GM19025 (cell line): Measurements from ENCODE around the gene GNRH2.
"Not testable (repeated sequence)": the region's sequence is repeated elsewhere in the genome, so short reads cannot be mapped to it uniquely, and the experiment has no call there.

Experiments used
- ATAC-seq: cut with Tn5 transposase; IDR thresholded peaks from one replicate; pipeline ENCODE4 v1.9.1; 2021; ENCODE audit warnings: mild to moderate bottlenecking, low read depth, moderate library complexity; ENCODE audit not compliant: unreplicated experiment

GNRH2 gene

GRCh38 chr20:3071610-3072529, 28.4 kb downstream of the GNRH2 start, which contains the start of gene OXT:
Gene OXT (plus strand): TSS chr20:3071620. CDS start chr20:3071656, 36 bp downstream.
- ATAC-seq, result no peak

GRCh38 chr20:3072530-3073250, 29.3 kb downstream of the GNRH2 start:
- no peak for ATAC-seq

DNA sequence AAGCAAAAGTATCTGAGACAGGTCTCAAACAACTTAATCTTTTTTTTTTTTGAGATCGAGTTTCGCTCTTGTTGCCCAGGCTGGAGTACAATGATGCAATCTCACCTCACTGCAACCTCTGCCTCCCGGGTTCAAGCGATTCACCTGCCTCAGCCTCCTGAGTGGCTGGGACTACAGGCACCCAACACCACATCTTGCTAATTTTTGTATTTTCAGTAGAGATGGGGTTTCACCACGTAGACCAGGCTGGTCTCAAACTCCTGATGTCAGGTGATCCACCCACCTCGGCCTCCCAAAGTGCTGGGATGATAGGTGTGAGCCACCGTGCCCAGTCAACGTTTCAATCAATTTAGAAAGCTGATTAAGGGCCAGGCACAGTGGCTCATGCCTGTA, 29.8 kb downstream of the GNRH2 start:
- not testable (repeated sequence) for ATAC-seq

GRCh38 chr20:3074812-3075211, 31.4 kb downstream of the GNRH2 start:
- no peak for ATAC-seq

- not testable (repeated sequence) for ATAC-seq
Observed at GRCh38 chr20:3075315-3075714, 31.9 kb downstream of the GNRH2 start.

DNA sequence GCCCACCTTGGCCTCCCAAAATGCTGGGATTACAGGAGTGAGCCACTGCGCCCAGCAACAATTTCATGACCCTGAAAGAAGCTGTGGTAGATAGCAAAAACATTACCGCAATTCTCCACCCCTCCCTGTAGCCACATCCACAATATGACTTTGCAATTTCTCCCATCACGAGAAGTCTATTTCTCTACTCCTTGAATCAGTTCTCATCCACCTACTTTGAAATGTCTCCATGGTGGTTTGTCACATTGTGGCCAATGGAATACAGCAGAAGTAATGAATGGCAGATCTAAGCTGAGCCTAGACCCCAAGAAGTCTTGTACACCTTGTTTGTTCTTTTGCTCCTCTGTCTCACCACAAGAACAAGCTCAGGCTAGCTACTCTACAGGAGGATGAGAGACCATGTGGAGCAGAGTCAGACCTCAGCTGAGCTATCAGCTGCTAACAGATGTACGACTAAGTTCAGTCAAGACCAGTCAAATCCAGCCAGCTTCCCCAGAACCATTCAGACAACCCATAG, 34.3 kb downstream of the GNRH2 start:
- ATAC-seq, result no peak

GRCh38 chr20:3080939-3081388, 37.5 kb downstream of the GNRH2 start:
- ATAC-seq, result no peak

- no peak for ATAC-seq
Observed at GRCh38 chr20:3081641-3082040, 38.2 kb downstream of the GNRH2 start.

DNA sequence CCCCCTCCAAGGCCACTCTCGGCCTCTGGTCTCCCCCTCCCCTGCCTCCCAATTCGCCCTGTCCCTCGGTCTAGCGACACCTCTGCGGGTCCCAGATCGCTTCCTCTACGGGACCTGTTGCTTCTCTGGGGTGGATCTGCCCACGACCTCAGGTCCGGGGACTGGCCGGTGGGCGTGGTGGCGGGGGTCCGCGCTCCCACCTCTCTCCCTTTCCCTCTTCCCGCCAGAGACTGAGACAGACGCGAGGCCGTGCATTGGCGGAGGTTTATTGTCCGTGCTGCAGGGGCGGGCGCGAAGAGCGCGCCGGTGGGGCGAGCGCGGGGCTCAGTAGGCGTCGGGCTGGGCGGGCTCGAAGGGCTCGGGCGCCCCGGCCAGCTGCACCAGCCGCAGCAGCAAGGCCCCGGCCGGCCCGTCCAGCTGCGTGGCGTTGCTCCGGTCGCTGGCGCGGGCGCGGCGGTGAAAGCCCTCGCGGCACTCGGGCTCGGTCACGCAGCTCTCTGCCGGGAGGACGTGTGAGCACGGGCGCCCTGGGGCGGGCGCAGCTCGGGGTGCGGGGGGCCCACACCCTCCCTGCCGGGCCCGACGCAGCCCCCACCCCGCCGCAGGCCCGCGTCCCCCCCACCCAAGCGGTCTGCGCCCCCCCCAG, 39.0 kb downstream of the GNRH2 start:
- ATAC-seq, result no peak

DNA sequence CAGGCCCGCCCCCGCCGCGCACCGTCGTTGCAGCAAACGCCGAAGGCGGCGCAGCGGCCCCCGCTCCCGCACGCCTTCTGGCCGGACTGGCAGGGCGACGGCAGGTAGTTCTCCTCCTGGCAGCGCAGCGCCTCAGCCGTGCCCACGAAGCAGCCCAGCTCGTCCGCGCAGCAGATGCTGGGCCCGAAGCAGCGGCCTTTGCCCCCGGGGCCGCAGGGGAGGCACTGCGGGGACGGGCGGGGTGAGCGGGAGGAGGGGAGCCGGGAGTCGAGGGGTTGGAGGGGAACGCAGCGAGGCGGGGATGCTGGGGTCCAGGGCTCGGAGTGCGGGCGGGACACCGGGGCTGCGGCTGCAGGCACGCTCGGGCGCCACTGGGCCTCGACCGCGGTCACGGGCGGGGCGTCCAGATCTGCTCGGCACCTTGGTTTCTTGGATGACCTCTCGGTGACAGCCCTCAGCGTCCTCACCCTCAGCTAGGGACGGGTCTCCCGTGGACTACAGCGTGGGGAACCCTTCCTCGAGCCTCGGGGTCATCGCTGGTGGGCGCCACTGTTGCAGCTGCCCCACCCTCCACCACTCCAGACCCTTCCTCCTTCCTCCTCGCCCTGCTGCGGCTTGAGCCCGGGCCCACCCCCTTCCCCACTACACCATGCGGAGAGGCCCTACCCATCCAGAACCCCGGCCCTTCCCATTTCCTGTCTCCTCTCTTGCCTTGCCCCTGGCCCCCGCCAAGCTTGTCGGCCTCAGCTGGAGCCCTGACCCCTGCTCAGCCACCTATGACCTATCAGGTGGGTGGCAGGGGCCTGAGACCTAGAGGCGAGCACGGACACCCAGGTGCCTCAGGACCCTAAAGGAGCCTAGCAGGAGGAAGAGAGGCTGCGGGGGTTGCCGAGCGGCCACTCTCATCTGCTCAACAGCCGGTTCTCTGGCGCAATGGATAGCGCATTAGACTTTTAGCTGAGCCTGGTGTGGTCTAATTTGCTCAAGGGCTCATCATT, 39.8 kb downstream of the GNRH2 start:
- no peak for ATAC-seq

- no peak for ATAC-seq
Observed at GRCh38 chr20:3084283-3084985, 41.0 kb downstream of the GNRH2 start, which contains the start of gene AVP. Gene AVP (minus strand): TSS chr20:3084724. CDS start chr20:3084674, 50 bp downstream.

DNA sequence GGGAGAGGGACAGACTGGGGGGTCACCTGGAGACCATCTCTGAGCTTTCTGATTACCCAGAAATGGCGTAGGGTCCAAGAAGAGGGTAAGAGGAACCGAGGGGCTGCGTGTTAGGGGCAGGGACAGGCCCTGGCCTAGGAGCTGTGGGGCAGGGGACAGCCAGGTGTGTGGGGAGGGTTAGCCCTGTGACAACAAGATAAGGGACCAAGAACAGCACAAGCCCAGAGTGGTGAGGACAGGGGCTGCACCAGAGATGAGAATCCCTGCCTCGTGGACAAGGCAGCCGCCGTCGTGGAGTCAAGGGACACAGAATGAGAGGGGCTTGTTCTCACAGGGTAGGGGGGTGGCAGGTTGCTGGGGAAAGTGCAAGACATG, 41.6 kb downstream of the GNRH2 start:
- ATAC-seq, result no peak

DNA sequence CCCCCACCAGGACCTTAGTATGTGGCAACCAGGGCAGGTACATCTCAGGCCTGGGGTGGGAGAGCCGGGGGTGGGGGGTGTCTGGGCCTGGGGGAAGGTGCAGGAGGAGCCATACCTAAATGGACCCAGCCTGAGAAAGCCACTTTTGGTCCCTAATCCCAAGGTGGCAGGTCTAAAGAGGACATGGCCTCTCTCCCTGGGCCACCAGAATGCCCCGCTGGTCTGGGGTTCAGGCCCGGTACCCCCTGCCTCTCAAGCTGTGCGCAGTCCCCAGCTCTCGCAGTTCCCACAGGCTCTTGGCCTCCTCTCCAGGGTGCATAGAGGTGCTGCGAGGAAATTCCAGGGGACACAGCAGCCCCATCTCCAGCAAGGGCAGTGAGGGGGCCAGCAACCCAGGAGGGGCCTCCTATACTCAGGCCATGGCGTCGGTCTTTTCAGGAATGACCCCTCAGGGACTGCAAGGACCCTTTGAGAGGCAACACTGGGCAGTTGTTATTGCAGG, 42.2 kb downstream of the GNRH2 start:
- ATAC-seq, result no peak

- no peak for ATAC-seq
Observed at GRCh38 chr20:3088031-3088430, 44.6 kb downstream of the GNRH2 start.

DNA sequence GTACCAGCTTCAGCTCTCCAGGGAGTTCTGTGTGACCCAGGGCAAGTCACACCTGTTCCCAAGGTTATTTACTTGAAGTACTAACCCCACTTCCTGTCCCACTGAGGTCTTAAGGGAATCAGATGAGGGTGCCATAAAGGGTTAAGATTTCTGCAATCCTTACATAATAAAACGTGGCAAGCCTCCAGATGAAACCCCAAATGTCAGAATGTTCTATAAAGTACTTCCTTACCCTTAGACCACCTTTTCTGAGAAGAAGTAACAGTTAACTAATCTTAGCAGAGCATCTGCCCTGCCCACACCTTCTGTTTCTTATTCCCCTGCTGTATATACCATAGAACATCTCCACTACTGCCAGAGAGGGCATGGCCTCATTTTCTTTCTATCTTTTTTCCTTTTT, 47.1 kb downstream of the GNRH2 start:
- no peak for ATAC-seq

- ATAC-seq, result no peak
Observed at GRCh38 chr20:3092611-3093379, 49.4 kb downstream of the GNRH2 start.

DNA sequence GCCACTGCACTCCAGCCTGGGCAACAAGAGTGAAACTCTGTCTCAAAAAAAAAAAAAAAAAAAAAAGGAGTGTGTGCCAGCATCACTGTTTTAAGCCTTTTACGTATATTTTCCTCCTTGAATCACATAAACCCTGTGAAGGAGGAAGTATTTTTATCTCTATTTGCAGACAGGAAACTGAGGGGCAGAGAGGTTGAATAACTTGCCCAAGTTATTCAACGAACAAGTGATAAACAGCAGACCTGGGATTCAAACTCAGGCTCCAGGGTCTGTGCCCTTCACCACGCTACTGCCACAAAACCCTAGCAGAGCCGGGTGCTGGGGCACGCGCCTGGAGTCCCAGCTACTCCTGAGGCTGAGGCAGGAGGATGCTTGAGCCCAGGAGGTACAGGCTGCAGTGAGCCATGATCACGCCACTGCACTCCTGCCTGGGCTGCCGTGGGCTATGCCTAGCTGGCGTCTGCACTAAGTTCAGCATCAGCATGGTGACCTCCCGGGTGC, 50.5 kb downstream of the GNRH2 start:
- ATAC-seq, result no peak
